Measurements from ENCODE around the gene DMRTB1.
A peak's percentile ranks its signal among the peaks of the same experiment; 100 is the strongest.
"Not testable (repeated sequence)": the region's sequence is repeated elsewhere in the genome, so short reads cannot be mapped to it uniquely, and the experiment has no call there.

DMRTB1 gene

GRCh38 chr1:53459321-53460175 is at the start of gene DMRTB1:
DMRTB1 (plus strand) TSS chr1:53459399; CDS start chr1:53459454, 55 bp downstream.
- DNase-seq (ENCODE audit: low read depth in 3 of 3) = no peak

DNA sequence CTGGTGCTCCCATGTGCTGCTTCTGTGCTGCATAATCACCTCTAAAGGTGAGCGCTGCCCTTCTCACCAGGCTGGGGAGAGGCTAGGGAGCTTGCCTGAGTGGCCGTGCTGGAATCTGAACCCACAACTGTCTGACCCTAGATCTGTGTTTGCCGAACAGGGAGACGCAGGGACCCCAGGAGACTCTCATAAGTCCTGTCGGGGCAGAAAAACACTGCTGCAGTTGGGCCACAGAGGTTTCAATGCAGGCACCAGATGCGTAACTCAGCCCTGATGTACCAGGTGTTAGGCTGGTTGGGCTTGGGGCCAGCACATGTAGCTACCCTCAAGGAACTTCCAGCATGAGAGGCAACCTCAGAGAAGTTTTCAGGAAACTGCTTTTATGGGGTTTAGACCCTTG is 49.5 kb upstream of the DMRTB1 start:
- DNase-seq (ENCODE audit: low read depth in 3 of 3) = no peak

GRCh38 chr1:53410100-53410541 is 49.1 kb upstream of the DMRTB1 start:
- no peak for DNase-seq (ENCODE audit: low read depth in 3 of 3)

DNA sequence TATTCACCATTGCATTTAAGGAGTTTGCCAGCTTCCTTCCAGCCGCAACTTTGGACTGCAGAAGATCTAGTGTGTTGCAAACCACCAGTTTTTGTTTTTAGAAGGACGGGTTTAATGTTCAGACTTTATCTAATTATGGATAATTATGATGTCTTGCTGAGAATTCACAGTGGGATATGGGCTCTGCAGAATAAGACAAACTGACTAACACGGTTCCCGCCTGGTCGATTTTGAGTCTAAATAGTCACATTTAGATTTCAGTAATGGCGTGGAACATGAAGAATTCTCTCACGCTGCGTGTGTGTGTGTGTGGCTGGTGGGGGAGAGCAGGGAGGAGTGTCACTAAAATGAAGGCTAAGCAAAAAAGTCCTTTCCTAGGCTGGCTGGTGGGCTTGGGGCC is 48.5 kb upstream of the DMRTB1 start:
- no peak for DNase-seq (ENCODE audit: low read depth in 3 of 3)

DNA sequence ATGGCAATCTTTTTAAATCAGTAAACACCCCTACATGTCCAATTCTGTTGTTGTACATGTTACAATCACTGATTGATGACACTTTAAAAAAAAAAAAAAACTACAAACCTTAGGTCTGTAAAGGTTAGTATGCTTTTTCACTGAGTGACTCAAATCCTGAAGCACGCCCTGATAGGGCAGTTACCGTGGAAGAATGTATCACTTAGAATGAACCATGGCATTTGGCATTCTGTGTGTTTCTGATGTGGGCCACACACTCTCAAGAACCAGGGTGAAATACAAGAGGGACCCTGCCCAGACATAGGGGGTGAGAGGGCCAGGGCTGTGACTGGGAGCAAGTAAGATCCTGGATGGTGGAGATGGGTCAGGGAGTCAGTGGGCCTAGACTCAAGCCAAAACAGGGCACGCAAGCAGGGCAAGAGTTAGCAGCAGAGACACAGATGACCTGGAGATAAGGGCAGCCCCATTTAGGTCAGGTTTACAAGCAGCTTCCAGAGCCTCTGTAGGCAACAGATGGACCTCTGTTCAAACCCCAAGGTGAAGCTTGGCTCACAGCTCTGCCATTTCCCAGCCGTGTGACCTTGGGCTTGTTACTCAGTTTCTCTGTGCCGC is 47.6 kb upstream of the DMRTB1 start:
- no peak for DNase-seq (ENCODE audit: low read depth in 3 of 3)

DNA sequence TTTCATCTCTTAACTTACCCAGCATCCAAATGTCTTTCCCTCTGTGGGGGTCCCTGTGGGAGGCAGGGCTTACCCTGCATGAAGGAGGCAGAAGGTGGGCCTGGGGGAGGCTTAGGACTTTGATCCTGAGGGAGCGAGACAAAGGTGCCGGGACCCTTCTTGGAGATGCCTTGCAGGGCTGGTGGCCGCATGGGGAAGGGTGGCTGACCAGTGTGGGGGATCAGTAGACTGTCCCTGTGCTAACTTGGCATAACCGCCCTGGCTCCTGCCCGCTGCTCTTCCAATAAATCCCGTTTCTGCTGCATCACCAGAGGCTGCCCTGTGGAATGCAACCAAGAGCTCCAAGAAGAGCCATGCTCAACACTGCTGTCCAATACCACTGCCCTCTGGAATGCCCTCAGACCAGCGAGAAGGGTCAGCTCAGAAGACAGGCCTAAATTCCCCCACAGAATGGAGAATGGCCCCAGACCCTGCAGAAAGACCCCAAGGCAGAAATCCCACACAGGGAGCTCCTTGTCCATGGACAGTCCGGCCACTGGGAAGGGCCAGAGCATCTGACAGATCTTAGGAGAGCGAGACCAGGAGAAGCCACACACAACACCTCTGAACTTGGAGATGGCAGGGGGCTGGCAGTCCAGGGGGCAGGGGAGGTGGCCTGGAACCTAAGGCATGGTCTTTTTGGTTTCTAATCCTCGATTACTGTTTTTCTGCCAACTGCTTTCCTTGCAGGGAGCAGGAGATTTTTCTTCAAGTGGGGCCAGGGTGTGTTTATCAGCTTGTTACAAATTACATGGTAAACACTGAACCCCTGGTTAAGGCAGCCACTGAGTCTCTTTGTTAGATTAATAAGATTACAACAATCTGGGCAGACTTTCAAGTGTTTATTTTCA is 46.7 kb upstream of the DMRTB1 start:
- no peak for DNase-seq (ENCODE audit: low read depth in 3 of 3)

DNA sequence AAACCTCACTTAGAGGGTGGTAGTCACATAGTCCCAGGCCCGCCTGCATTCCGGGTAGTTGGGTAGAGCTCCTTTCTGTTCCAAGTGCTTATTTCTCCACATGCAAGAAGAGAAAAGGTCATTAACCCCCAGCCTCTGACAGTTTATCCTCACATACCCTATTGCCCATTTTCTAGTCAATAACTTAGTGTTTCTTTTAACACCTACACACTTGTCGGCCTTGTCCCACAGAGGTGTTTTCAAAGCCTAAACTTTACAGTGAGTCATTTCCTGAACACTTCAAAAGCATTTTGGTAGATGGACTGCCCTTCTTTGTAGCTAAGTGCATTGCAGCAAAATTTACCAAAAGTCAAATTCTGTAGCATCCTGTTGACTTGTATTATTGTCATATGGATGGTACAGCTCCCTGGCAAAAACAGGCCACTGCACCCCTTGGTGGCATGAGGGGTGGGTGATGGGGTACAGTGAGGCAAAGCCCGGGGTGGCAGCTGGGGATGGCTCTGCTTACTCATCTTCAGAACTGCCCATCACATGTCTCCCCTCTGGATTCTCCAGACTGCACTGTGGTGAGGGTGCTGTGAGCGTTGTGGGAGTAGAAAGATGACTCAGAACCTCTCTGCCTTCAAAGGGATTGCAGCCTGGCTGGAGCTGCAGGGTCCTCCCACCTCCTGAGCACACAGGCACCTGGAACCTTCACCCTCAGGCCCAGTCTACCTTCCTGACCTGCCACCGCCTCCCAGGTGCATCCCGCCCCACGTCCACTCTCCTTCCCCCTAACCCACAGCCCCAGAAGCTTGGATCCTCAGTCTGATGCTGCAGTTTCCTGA is 45.8 kb upstream of the DMRTB1 start:
- DNase-seq (ENCODE audit: low read depth in 3 of 3) = peak in 1 of 3 experiments; percentile 32

DNA sequence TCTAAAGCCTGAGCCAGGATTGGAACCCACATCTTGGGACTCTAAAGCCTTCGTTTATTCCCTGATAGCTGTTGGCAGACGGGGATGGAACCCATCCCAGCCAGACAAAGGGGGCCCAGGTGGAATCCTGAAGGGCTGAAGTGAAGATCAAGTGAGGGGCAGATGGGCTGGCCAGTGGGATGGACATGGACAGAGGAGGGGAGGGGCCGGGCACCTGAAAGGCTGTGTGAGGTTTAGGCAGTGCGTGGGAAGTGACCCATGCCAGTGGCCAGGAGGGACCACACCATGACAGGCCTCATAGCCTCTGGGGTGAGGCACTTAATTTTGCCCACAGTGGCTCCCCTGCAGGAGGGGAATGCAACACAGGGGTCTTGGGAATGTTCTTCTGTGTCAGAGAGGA is 44.6 kb upstream of the DMRTB1 start:
- DNase-seq (ENCODE audit: low read depth in 3 of 3) = no peak

DNA sequence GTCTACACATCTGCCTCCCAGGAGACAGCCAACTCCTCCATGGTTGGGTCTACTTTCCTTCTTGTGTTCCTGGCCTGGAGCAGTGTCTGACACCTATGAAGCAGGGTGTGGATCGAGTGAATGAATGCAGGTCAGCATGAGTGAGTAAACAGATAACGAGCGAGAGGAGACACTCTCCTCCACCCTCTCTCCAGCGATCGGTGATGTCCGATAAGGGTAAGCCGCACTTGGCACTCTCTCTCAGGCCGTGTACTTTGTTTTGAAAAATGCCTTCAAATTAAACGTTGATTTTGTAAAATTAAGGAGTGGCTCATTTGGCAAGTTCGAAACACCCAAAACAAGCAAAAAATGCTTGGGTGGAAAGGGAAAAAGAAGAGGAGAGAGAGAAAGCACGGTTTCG is 43.8 kb upstream of the DMRTB1 start:
- DNase-seq (ENCODE audit: low read depth in 3 of 3) = no peak

DNA sequence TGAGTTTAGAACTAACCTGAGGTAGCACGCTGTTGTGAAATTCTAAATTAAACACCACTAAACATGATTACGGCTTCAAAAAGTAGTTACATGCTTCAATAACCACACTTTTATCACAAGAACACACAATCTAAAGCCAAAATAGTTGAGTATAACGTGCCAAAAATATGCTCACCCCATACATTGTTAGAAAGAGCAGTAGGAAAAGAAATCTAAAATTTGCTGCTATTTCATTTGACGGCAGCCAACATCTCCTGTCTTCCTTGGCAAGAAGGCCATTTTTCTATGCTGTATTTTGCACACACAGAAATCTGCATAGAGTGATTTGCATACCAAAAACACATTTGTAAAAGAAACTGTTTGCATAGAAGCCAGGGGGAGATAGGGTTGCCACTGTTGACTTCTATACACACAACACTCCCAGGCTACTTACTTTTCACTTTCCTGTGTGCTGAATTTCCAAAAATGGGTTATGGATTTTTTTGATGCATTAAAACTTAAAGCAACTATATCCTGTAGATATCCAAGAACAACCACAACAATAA is 42.9 kb upstream of the DMRTB1 start:
- DNase-seq (ENCODE audit: low read depth in 3 of 3) = no peak

DNA sequence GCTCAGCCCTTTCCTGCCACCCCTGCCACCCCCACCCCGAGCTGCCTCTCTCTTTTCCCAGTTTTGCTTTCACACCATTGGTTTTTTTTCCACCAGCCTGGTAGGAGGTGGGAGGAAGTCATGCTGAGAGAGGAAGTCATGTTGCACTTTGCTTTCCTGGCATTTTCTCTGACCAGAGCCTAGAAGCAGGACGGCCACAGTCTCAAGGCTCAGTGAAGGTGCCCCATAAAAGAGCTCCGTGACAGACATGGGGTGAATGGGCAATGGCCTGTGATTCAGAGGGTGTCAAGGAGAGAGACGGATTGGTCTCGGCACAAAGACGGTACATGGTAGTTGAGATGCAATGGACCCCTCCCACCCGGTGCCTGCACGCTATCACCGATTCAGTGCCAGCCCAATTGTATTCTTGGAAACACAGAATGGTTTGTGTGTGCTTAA is 42.1 kb upstream of the DMRTB1 start:
- no peak for DNase-seq (ENCODE audit: low read depth in 3 of 3)

DNA sequence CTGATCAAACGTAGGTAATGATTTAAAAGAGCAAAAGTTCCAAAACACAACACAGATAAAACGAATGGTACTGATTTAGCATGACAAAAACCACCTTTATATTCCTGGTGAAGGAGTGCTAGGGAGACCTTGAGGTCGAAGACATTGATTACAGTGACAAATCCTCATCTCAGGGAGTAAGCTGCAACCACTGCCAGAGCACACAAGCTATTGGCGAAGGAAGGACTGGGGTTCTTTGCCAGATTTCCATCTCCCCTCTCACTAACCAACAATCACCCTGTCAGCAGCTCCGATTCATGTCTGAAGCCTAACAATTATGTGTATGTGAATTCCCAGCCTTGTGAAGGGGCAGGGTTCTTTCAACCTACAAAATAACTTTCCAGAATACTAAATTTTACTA is 40.2 kb upstream of the DMRTB1 start:
- DNase-seq (ENCODE audit: low read depth in 3 of 3) = no peak

DNA sequence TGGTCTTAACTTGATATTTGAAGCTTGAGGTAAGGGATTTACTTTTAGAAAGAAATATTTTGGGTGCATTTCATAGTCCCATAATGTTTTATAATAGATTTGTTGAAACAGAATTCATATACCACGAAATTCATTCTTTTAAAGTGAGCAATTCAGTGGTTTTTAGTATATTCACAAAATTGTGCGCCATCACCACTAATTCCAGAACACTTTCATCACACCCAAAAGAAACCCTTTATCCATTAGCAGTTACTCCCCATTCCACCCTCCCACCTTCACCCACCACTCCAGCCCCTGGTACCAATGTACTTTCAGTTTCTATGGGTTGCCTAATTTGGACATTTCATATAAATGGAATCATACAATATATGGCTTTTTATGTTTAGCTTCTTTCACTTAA is 38.9 kb upstream of the DMRTB1 start:
- no peak for DNase-seq (ENCODE audit: low read depth in 3 of 3)

DNA sequence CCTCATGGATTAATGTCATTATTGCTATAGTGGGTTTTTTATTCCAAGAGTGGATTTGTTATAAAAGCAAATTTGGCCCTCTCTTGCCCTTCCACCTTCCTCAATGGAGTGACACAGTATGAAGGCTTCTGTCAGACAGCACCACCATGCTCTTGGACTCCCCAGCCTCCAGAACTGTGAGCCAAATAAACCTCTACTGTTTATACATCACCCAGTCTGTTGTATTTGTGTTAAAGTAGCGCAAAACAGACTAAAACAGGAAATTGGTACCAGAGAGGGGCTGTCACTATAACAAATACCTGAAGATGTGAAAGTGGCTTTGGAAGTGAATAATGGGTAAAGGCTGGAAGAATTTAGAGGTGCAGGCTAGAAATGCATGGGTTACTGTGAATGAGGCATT is 38.0 kb upstream of the DMRTB1 start:
- no peak for DNase-seq (ENCODE audit: low read depth in 3 of 3)

- no peak for DNase-seq (ENCODE audit: low read depth in 3 of 3)
These were observed 28.9 kb upstream of the DMRTB1 start for GRCh38 chr1:53430261-53430660.

DNA sequence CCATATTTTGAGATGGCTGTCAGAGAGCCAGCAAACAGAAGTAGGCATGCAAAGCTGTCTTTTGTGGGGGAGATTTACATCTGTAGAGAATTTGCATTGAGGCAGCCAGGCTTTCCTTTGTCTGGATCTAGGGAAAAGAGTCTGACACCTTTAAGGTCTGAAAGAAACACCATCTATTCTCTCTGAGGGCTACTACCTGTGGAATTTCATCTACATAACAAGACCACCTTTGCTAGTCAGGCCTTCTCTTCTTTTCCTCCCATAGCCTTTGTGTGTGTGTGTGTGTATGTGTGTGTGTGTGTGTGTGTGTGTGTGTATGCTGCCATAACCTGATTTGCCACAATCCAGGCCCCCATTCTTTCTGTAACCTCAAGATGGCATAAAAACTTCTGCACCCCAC is 28.4 kb upstream of the DMRTB1 start:
- no peak for DNase-seq (ENCODE audit: low read depth in 3 of 3)

DNA sequence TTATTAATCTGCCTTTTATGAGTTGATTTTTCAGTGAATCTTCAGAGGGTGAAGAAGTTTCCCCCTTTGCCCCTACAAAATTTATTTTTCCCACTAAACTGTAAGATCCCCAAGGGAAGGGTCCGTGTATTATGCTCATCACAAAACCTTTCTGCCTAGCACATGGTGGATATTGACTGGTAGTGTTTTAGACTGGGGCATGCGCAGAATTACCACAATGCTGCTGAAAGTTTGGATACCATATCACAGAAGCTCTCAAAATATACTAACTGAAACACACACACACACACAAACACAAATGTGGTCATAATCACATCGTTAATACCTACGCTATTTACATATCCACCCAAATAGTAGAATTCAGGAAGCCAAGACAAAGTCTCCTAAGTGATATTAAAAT is 28.0 kb upstream of the DMRTB1 start:
- no peak for DNase-seq (ENCODE audit: low read depth in 3 of 3)

- no peak for DNase-seq (ENCODE audit: low read depth in 3 of 3)
These were observed 27.2 kb upstream of the DMRTB1 start for GRCh38 chr1:53431805-53432565.

DNA sequence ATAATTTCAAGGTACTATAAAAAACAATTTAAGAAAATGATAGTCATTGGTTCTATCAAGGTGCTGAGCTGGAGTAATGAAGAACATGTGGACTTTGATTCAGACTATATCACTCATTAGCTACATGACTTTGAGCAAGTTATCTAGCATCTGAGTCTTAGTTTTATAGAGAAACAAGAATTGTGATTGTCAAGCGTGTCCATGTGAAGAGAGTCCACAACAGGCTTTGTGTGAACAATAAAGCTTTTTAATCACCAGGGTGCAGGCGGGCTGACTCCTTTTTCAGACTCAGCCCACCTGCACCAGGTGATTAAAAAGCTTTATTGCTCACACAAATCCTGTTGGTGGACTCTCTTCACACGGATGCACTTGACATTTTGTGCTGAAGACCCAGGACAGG is 26.6 kb upstream of the DMRTB1 start:
- no peak for DNase-seq (ENCODE audit: low read depth in 3 of 3)

GRCh38 chr1:53434405-53435007 is 24.7 kb upstream of the DMRTB1 start:
- DNase-seq (ENCODE audit: low read depth in 3 of 3) = not testable (repeated sequence)

Measured in stimulated activated CD4-positive, alpha-beta T cell treated with anti-CD3 and anti-CD28 coated beads, TNF-alpha, amount 100 ng/mL, for 4 hours (primary cell).